GM23338 (cell line): Measurements from ENCODE around the gene TLR1. TPM values are rescaled to one million over a fixed set of nuclear protein-coding genes. Genes with fewer than 3 reads are reported as not detected.

Experiments
- ATAC-seq: fragments of 200-7000 bp; cut with Tn5 transposase; 3 replicates; pipeline ENCODE4 v1.9.1; 2020
- DNase-seq: peaks from one replicate; pipeline ENCODE4 v3.0.0-alpha.2; 2015; ENCODE audit warnings: low spot score
- H2AFZ ChIP-seq: fragments of 200-600 bp; sonication (generic); 2 replicates; pipeline ENCODE4 v1.8.0; 2016; ENCODE audit warnings: antibody characterized with exemption, mild to moderate bottlenecking, moderate library complexity
- H3F3A ChIP-seq: fragments of 200-600 bp; sonication (generic); replicated peaks from 2 replicates; pipeline ENCODE4 v1.8.0; 2017; ENCODE audit warnings: antibody characterized with exemption, mixed run types, low read depth
- H3K27ac ChIP-seq: fragments of 200-600 bp; sonication (generic); 2 replicates; pipeline ENCODE4 v1.6.1; 2016; ENCODE audit warnings: low read depth
- H3K27me3 ChIP-seq: fragments of 200-600 bp; sonication (generic); 2 replicates; pipeline ENCODE4 v1.8.0; 2016; ENCODE audit warnings: mild to moderate bottlenecking, mixed run types, moderate library complexity; ENCODE audit not compliant: insufficient read depth
- H3K36me3 ChIP-seq: fragments of 200-600 bp; sonication (generic); 2 replicates; pipeline ENCODE4 v1.8.0; 2016; ENCODE audit warnings: mild to moderate bottlenecking; ENCODE audit not compliant: insufficient read depth
- H3K4me1 ChIP-seq: fragments of 200-600 bp; sonication (generic); 2 replicates; pipeline ENCODE4 v1.8.0; 2016; ENCODE audit warnings: mild to moderate bottlenecking, moderate library complexity; ENCODE audit not compliant: insufficient read depth
- H3K4me2 ChIP-seq: fragments of 200-600 bp; sonication (generic); 2 replicates; pipeline ENCODE4 v1.7.1; 2017; ENCODE audit warnings: mixed run types
- H3K4me3 ChIP-seq: fragments of 200-600 bp; sonication (generic); 2 replicates; pipeline ENCODE4 v1.6.1; 2016; ENCODE audit warnings: mixed run types
- H3K79me2 ChIP-seq: fragments of 200-600 bp; sonication (generic); replicated peaks from 2 replicates; pipeline ENCODE4 v1.8.0; 2017; ENCODE audit warnings: mild to moderate bottlenecking; ENCODE audit not compliant: insufficient read depth
- H3K9me2 ChIP-seq: fragments of 200-600 bp; sonication (generic); 2 replicates; pipeline ENCODE4 v1.8.0; 2017; ENCODE audit not compliant: insufficient read depth
- H4K20me1 ChIP-seq: fragments of 200-600 bp; sonication (generic); replicated peaks from 2 replicates; pipeline ENCODE4 v1.8.0; 2017; ENCODE audit warnings: mild to moderate bottlenecking; ENCODE audit not compliant: insufficient read depth
- H3K27ac Mint-ChIP-seq: 2 replicates; pipeline ENCODE4 v1.8.0; 2020; ENCODE audit warnings: inconsistent platforms, mild to moderate bottlenecking, moderate library complexity, mixed read lengths
- H3K27me3 Mint-ChIP-seq: 3 replicates; pipeline ENCODE4 v1.8.0; 2022; ENCODE audit warnings: low read depth, mild to moderate bottlenecking, moderate library complexity, mixed read lengths, inconsistent platforms; ENCODE audit not compliant: insufficient read depth, poor library complexity
- H3K36me3 Mint-ChIP-seq: 3 replicates; pipeline ENCODE4 v1.8.0; 2021; ENCODE audit warnings: low read depth, mild to moderate bottlenecking, inconsistent platforms, moderate library complexity, mixed read lengths
- H3K4me1 Mint-ChIP-seq: 3 replicates; pipeline ENCODE4 v1.8.0; 2020; ENCODE audit warnings: mild to moderate bottlenecking, inconsistent platforms, mixed read lengths
- H3K4me3 Mint-ChIP-seq: 3 replicates; pipeline ENCODE4 v1.8.0; 2021; ENCODE audit warnings: moderate library complexity, mild to moderate bottlenecking, inconsistent platforms, mixed read lengths
- H3K9me3 Mint-ChIP-seq: 3 replicates; pipeline ENCODE4 v1.8.0; 2020; ENCODE audit warnings: moderate library complexity, mild to moderate bottlenecking, inconsistent platforms, mixed read lengths
- CREB1 ChIP-seq: fragments of 250-450 bp; sonication (Bioruptor Pico); IDR thresholded peaks from 2 replicates; pipeline ENCODE4 v1.5.0; 2020; ENCODE audit warnings: low read depth, mild to moderate bottlenecking, moderate library complexity
- EZH2phosphoT487 ChIP-seq: fragments of 200-600 bp; sonication (generic); IDR thresholded peaks from one replicate; pipeline ENCODE4 v1.8.1; 2018; ENCODE audit warnings: antibody characterized with exemption; ENCODE audit not compliant: unreplicated experiment
- JUNB ChIP-seq: IDR thresholded peaks from one replicate; pipeline ENCODE4 v1.6.1; 2016; ENCODE audit warnings: antibody characterized with exemption; ENCODE audit not compliant: unreplicated experiment
- POLR2AphosphoS5 ChIP-seq: IDR thresholded peaks from 2 replicates; pipeline ENCODE4 v1.6.1; 2016; ENCODE audit warnings: antibody characterized with exemption, low read depth
- STAT1 ChIP-seq: IDR thresholded peaks from one replicate; pipeline ENCODE4 v1.6.1; 2016; ENCODE audit warnings: antibody characterized with exemption; ENCODE audit not compliant: unreplicated experiment
- ZNF462 ChIP-seq: fragments of 250-450 bp; sonication (Bioruptor Pico); IDR thresholded peaks from 2 replicates; pipeline ENCODE4 v1.5.0; 2020; ENCODE audit warnings: mild to moderate bottlenecking, moderate library complexity
- polyA plus RNA-seq: library from polyadenylated mRNA; unstranded; fragments of >200 nt; fragmentation: Nextera tagmentation; extraction: Ambion mirVana; gene quantifications from 2 replicates; pipeline ENCODE4 v1.2.1, GENCODE V29; 2016
- total RNA-seq: library from RNA; depleted of rRNA; stranded (reverse); fragments of >200 nt; shearing (Covaris generic); gene quantifications from 2 replicates; pipeline ENCODE4 v1.2.3, GENCODE V29; 2014
- TF ChIP-seq, protein P1 (sequence below), 2 experiments: fragments of 200-600 bp in 1 of 2; sonication (generic) in 1 of 2; conservative IDR thresholded peaks; 2 replicates each; pipeline versions ENCODE4 v1.5.1 to v1.6.1; 2016 to 2017; ENCODE audit warnings: antibody characterized with exemption in 2 of 2, low read depth in 2 of 2, mild to moderate bottlenecking in 2 of 2, moderate library complexity in 1 of 2

The TLR1 gene
- total and polyA plus RNA-seq, 2 experiments from 2014 or later = 0.07 TPM; not detected in 1

GRCh38 chr4:38785901-38786402, 18.6 kb downstream of the TLR1 start (continued):
- TF ChIP-seq, protein P1, sequence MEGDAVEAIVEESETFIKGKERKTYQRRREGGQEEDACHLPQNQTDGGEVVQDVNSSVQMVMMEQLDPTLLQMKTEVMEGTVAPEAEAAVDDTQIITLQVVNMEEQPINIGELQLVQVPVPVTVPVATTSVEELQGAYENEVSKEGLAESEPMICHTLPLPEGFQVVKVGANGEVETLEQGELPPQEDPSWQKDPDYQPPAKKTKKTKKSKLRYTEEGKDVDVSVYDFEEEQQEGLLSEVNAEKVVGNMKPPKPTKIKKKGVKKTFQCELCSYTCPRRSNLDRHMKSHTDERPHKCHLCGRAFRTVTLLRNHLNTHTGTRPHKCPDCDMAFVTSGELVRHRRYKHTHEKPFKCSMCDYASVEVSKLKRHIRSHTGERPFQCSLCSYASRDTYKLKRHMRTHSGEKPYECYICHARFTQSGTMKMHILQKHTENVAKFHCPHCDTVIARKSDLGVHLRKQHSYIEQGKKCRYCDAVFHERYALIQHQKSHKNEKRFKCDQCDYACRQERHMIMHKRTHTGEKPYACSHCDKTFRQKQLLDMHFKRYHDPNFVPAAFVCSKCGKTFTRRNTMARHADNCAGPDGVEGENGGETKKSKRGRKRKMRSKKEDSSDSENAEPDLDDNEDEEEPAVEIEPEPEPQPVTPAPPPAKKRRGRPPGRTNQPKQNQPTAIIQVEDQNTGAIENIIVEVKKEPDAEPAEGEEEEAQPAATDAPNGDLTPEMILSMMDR (conservative IDR thresholded peaks at IDR 0.05; ENCODE audit: low read depth in 2 of 2) = no peak
- TF ChIP-seq EZH2phosphoT487 (no peak), ZNF462 (CRISPR knock-in tag) (no peak), JUNB (no peak), POLR2AphosphoS5 (no peak), CREB1 (CRISPR knock-in tag) (no peak)

- Histone ChIP-seq H3K36me3 (no peaks in the 10 kb centered on the region), H3K4me1 (no peaks in the 10 kb centered on the region), H3K4me2 (no peak overlapping the region), H3K27ac (no peak overlapping the region), H3K9me2 (peaks cover 2% of the 10 kb centered on the region; the same call in 1 of the 2 replicates), H3K27me3 (no peaks in the 10 kb centered on the region), H2AFZ (no peak overlapping the region), H3F3A (no peaks in the 10 kb centered on the region), H3K4me3 (no peak overlapping the region), H3K79me2 (no peaks in the 10 kb centered on the region), H4K20me1 (no peaks in the 10 kb centered on the region)
- Mint-ChIP-seq H3K4me3 (no peak overlapping the region), H3K9me3 (no peaks in the 10 kb centered on the region; the same call in 2 of the 3 replicates), H3K27ac (no peak overlapping the region), H3K36me3 (no peaks in the 10 kb centered on the region), H3K4me1 (peaks cover 4% of the 10 kb centered on the region; the same call in 2 of the 3 replicates), H3K27me3 (peaks cover 5% of the 10 kb centered on the region)
- TF ChIP-seq STAT1 = no peak
- no peak for TF ChIP-seq EZH2phosphoT487
- no peak for TF ChIP-seq JUNB
- TF ChIP-seq, protein P1 (conservative IDR thresholded peaks at IDR 0.05; ENCODE audit: low read depth in 2 of 2) = no peak
- DNase-seq (no peak), ATAC-seq (no peak)
Observed at GRCh38 chr4:38785041-38785790, 19.4 kb downstream of the TLR1 start.
